CD4-positive, CD25-positive, alpha-beta regulatory T cell (primary cell): Measurements from ENCODE around the gene DOHH. TPM values are rescaled to one million over a fixed set of nuclear protein-coding genes. Genes with fewer than 3 reads are reported as not detected.
A peak's percentile ranks its signal among the peaks of the same experiment; 100 is the strongest.

ENCODE experiments used
- ATAC-seq, 2 donors: fragments of 150-1000 bp; cut with Tn5 transposase; one replicate each; pipeline ENCODE4 v1.10.0; 2021; ENCODE audit warnings: low read depth in 2 of 2, moderate number of reproducible peaks in 2 of 2, moderate library complexity in 1 of 2
- DNase-seq, 3 donors: peaks; one replicate each; pipeline versions ENCODE4 v3.0.0 to v3.0.0-alpha.2; 2012 to 2022; ENCODE audit warnings: mixed read lengths in 1 of 3
- H3K27ac ChIP-seq: one replicate; pipeline ENCODE4 v1.7.0; 2013; ENCODE audit warnings: mild to moderate bottlenecking, low read length; ENCODE audit not compliant: insufficient read depth, poor library complexity, severe bottlenecking
- H3K27me3 ChIP-seq: one replicate; pipeline ENCODE4 v1.7.0; 2013; ENCODE audit warnings: low read length; ENCODE audit not compliant: control insufficient read depth, insufficient read depth
- H3K36me3 ChIP-seq: one replicate; pipeline ENCODE4 v1.7.0; 2013; ENCODE audit warnings: mild to moderate bottlenecking, low read length, moderate library complexity; ENCODE audit not compliant: control insufficient read depth, insufficient read depth
- H3K4me1 ChIP-seq: 2 replicates; pipeline ENCODE4 v1.7.0; 2013; ENCODE audit warnings: mild to moderate bottlenecking, low read length; ENCODE audit not compliant: insufficient read depth, control insufficient read depth, poor library complexity, severe bottlenecking
- H3K4me3 ChIP-seq: one replicate; pipeline ENCODE4 v1.7.0; 2013; ENCODE audit warnings: low read depth, mild to moderate bottlenecking, low read length, moderate library complexity
- H3K9me3 ChIP-seq, 2 experiments: 1 replicate in 1 of 2; 2 replicates in 1 of 2; pipeline ENCODE4 v1.7.0; 2013; ENCODE audit warnings: low read length in 2 of 2, mild to moderate bottlenecking in 1 of 2, moderate library complexity in 1 of 2; ENCODE audit not compliant: control insufficient read depth in 2 of 2
- H3K27ac Mint-ChIP-seq, 3 donors: one replicate each; pipeline ENCODE4 v1.8.0; 2020 to 2022; ENCODE audit warnings: mild to moderate bottlenecking in 3 of 3, mixed read lengths in 3 of 3, moderate library complexity in 2 of 3
- H3K27me3 Mint-ChIP-seq: one replicate; pipeline ENCODE4 v1.8.0; 2022; ENCODE audit warnings: mild to moderate bottlenecking, mixed read lengths
- H3K36me3 Mint-ChIP-seq: one replicate; pipeline ENCODE4 v1.8.0; 2020; ENCODE audit warnings: mixed read lengths
- H3K4me1 Mint-ChIP-seq, 4 donors: one replicate each; pipeline ENCODE4 v1.8.0; 2020 to 2022; ENCODE audit warnings: mixed read lengths in 4 of 4, mild to moderate bottlenecking in 1 of 4
- H3K4me3 Mint-ChIP-seq, 4 donors: one replicate each; pipeline ENCODE4 v1.8.0; 2020 to 2022; ENCODE audit warnings: mild to moderate bottlenecking in 4 of 4, mixed read lengths in 4 of 4, moderate library complexity in 3 of 4
- H3K9me3 Mint-ChIP-seq, 7 donors: one replicate each; pipeline ENCODE4 v1.8.0; 2020 to 2022; ENCODE audit warnings: mixed read lengths in 7 of 7, mild to moderate bottlenecking in 3 of 7, moderate library complexity in 2 of 7
- polyA plus RNA-seq, 4 donors: library from polyadenylated mRNA; unstranded; fragments of 300-500 nt; fragmentation: Illumina TruSeq; gene quantifications; one replicate each; pipeline ENCODE4 v1.2.3, GENCODE V29; 2021
- total RNA-seq: library from RNA; stranded (reverse); gene quantifications from one replicate; pipeline ENCODE4 v1.2.3, GENCODE V29; 2022

The DOHH gene
- total and polyA plus RNA-seq, 5 donors from 2014 or later = 3.5 to 13.9 (median 7.7) TPM

- H3K36me3 Mint-ChIP-seq = peaks cover 4% of the 10 kb centered on the region
- H3K36me3 ChIP-seq = peaks cover 10% of the 10 kb centered on the region
- no peaks in the 10 kb centered on the region for H3K27me3 Mint-ChIP-seq
- DNase-seq (peak; percentile 53 to 70 (median 65)), ATAC-seq (peak; percentile 59 to 73)
- H3K27me3 ChIP-seq = no peaks in the 10 kb centered on the region
- H3K9me3 ChIP-seq = no peaks in the 10 kb centered on the region
- no peaks in the 10 kb centered on the region for H3K4me1 ChIP-seq
- peak overlapping the region; percentile 41 to 59 (median 48) for H3K27ac Mint-ChIP-seq
- peaks cover 0 to 9% (median 2%) of the 10 kb centered on the region in 4 donors for H3K4me1 Mint-ChIP-seq
- H3K9me3 Mint-ChIP-seq = no peaks in the 10 kb centered on the region
- H3K4me3 Mint-ChIP-seq = no peak overlapping the region
- no peak overlapping the region for H3K4me3 ChIP-seq
- no peak overlapping the region for H3K27ac ChIP-seq
These were observed 44.5 kb upstream of the DOHH start for GRCh38 chr19:3544742-3545668.

GRCh38 chr19:3544058-3544376 is 43.5 kb upstream of the DOHH start:
- H3K4me1 Mint-ChIP-seq = peaks cover 0 to 11% (median 2%) of the 10 kb centered on the region in 4 donors

GRCh38 chr19:3543150-3544057 is 42.9 kb upstream of the DOHH start:
- Histone ChIP-seq H3K4me3 (no peak overlapping the region), H3K27me3 (no peaks in the 10 kb centered on the region), H3K4me1 (no peaks in the 10 kb centered on the region), H3K36me3 (peaks cover 4% of the 10 kb centered on the region), H3K9me3 (no peaks in the 10 kb centered on the region), H3K27ac (no peak overlapping the region)
- H3K4me3 Mint-ChIP-seq = no peak overlapping the region
- H3K27me3 Mint-ChIP-seq = no peaks in the 10 kb centered on the region
- no peak for DNase-seq
- peaks cover 0 to 11% (median 2%) of the 10 kb centered on the region in 4 donors for H3K4me1 Mint-ChIP-seq
- no peaks in the 10 kb centered on the region for H3K9me3 Mint-ChIP-seq
- no peak for ATAC-seq
- peaks cover 8% of the 10 kb centered on the region for H3K36me3 Mint-ChIP-seq
- no peak overlapping the region for H3K27ac Mint-ChIP-seq

More at GRCh38 chr19:3544058-3544376, 43.5 kb upstream of the DOHH start:
- DNase-seq = no peak
- ATAC-seq = no peak
- no peak overlapping the region for H3K4me3 ChIP-seq
- no peaks in the 10 kb centered on the region for H3K27me3 Mint-ChIP-seq
- no peaks in the 10 kb centered on the region for H3K27me3 ChIP-seq
- no peaks in the 10 kb centered on the region for H3K9me3 ChIP-seq
- H3K27ac Mint-ChIP-seq = no peak overlapping the region
- no peaks in the 10 kb centered on the region for H3K9me3 Mint-ChIP-seq
- H3K4me3 Mint-ChIP-seq = no peak overlapping the region
- H3K36me3 ChIP-seq = peaks cover 8% of the 10 kb centered on the region
- no peak overlapping the region for H3K27ac ChIP-seq
- H3K36me3 Mint-ChIP-seq = peaks cover 8% of the 10 kb centered on the region
- no peaks in the 10 kb centered on the region for H3K4me1 ChIP-seq

- Mint-ChIP-seq H3K27me3 (no peaks in the 10 kb centered on the region), H3K27ac (no peak overlapping the region)
- no peak overlapping the region for H3K27ac ChIP-seq
These were observed 39.3 kb upstream of the DOHH start for GRCh38 chr19:3539756-3540118.

GRCh38 chr19:3538965-3539755 is 38.7 kb upstream of the DOHH start, which contains the start of gene TEKTIP1:
Gene TEKTIP1 (plus strand): TSS chr19:3539174. CDS start chr19:3539178, 4 bp downstream.
- Mint-ChIP-seq H3K36me3 (peaks cover 8% of the 10 kb centered on the region), H3K4me3 (no peak within 1 kb of the TSS), H3K4me1 (peaks cover 0 to 2% (median 0%) of the 10 kb centered on the region in 4 donors), H3K9me3 (no peaks in the 10 kb centered on the region), H3K27ac (no peak within 1 kb of the TSS), H3K27me3 (no peaks in the 10 kb centered on the region)
- Histone ChIP-seq H3K27ac (no peak within 1 kb of the TSS), H3K27me3 (no peaks in the 10 kb centered on the region), H3K36me3 (peaks cover 16% of the 10 kb centered on the region), H3K4me1 (no peaks in the 10 kb centered on the region), H3K9me3 (no peaks in the 10 kb centered on the region), H3K4me3 (no peak within 1 kb of the TSS)
- DNase-seq = no peak
- ATAC-seq = no peak

More at GRCh38 chr19:3539756-3540118, 39.3 kb upstream of the DOHH start:
- H3K4me1 ChIP-seq = no peaks in the 10 kb centered on the region
- Mint-ChIP-seq H3K36me3 (peaks cover 8% of the 10 kb centered on the region), H3K4me3 (no peak overlapping the region), H3K4me1 (peaks cover 0 to 2% (median 0%) of the 10 kb centered on the region in 4 donors), H3K9me3 (no peaks in the 10 kb centered on the region)
- H3K36me3 ChIP-seq = peaks cover 11% of the 10 kb centered on the region
- no peak for DNase-seq
- H3K4me3 ChIP-seq = no peak overlapping the region
- no peaks in the 10 kb centered on the region for H3K27me3 ChIP-seq
- H3K9me3 ChIP-seq = no peaks in the 10 kb centered on the region
- ATAC-seq = no peak

GRCh38 chr19:3538258-3538929 is 37.9 kb upstream of the DOHH start:
- Histone ChIP-seq H3K36me3 (peaks cover 24% of the 10 kb centered on the region), H3K4me1 (no peaks in the 10 kb centered on the region), H3K27ac (no peak overlapping the region), H3K27me3 (no peaks in the 10 kb centered on the region), H3K9me3 (no peaks in the 10 kb centered on the region), H3K4me3 (no peak overlapping the region)
- H3K9me3 Mint-ChIP-seq = no peaks in the 10 kb centered on the region
- no peaks in the 10 kb centered on the region for H3K27me3 Mint-ChIP-seq
- H3K36me3 Mint-ChIP-seq = peaks cover 8% of the 10 kb centered on the region
- peaks cover 0 to 2% (median 0%) of the 10 kb centered on the region in 4 donors for H3K4me1 Mint-ChIP-seq
- no peak overlapping the region for H3K27ac Mint-ChIP-seq
- DNase-seq (no peak), ATAC-seq (no peak)
- H3K4me3 Mint-ChIP-seq = no peak overlapping the region
